ENCODE measurements around the gene GREM2. TPM values are rescaled to one million over a fixed set of nuclear protein-coding genes. Genes with fewer than 3 reads are reported as not detected.

Gene GREM2
- total RNA-seq, 1 donor from 2014 or later: not detected

GRCh38 chr1:240478536-240478935 lies 133.4 kb downstream of the GREM2 start:
- H3K36me3 Mint-ChIP-seq (ENCODE audit: low read depth): no peaks in the 10 kb centered on the region
- no peaks in the 10 kb centered on the region for H3K27me3 Mint-ChIP-seq (ENCODE audit: low read depth)
- peaks cover 4% of the 10 kb centered on the region for H3K9me3 Mint-ChIP-seq
- H3K4me3 Mint-ChIP-seq (ENCODE audit: low read depth): no peak overlapping the region
- H3K4me1 Mint-ChIP-seq (ENCODE audit: low read depth): no peaks in the 10 kb centered on the region
- no peak for DNase-seq (ENCODE audit: low spot score)
- intact Hi-C loops (cut with micrococcal nuclease): no loop called here
- no peak overlapping the region for H3K27ac Mint-ChIP-seq

GRCh38 chr1:240475832-240476231 lies 136.1 kb downstream of the GREM2 start:
- Mint-ChIP-seq H3K4me3 (ENCODE audit: low read depth) (no peak overlapping the region), H3K27me3 (ENCODE audit: low read depth) (no peaks in the 10 kb centered on the region), H3K9me3 (peaks cover 4% of the 10 kb centered on the region), H3K4me1 (ENCODE audit: low read depth) (no peaks in the 10 kb centered on the region), H3K36me3 (ENCODE audit: low read depth) (no peaks in the 10 kb centered on the region), H3K27ac (no peak overlapping the region)
- no peak for DNase-seq (ENCODE audit: low spot score)
- intact Hi-C loops (cut with micrococcal nuclease): no loop called here

- Mint-ChIP-seq H3K9me3 (peaks cover 4% of the 10 kb centered on the region), H3K4me3 (ENCODE audit: low read depth) (no peak overlapping the region), H3K27me3 (ENCODE audit: low read depth) (no peaks in the 10 kb centered on the region), H3K36me3 (ENCODE audit: low read depth) (no peaks in the 10 kb centered on the region), H3K4me1 (ENCODE audit: low read depth) (no peaks in the 10 kb centered on the region), H3K27ac (no peak overlapping the region)
- DNase-seq (ENCODE audit: low spot score): no peak
- intact Hi-C loops (cut with micrococcal nuclease): no loop called here
Measured at GRCh38 chr1:240474133-240474614, 137.8 kb downstream of the GREM2 start.

GRCh38 chr1:240468656-240469055 lies 143.3 kb downstream of the GREM2 start:
- Mint-ChIP-seq H3K4me3 (ENCODE audit: low read depth) (no peak overlapping the region), H3K9me3 (no peaks in the 10 kb centered on the region), H3K27me3 (ENCODE audit: low read depth) (no peaks in the 10 kb centered on the region), H3K27ac (no peak overlapping the region), H3K36me3 (ENCODE audit: low read depth) (no peaks in the 10 kb centered on the region), H3K4me1 (ENCODE audit: low read depth) (no peaks in the 10 kb centered on the region)
- DNase-seq (ENCODE audit: low spot score): no peak
- intact Hi-C loops (cut with micrococcal nuclease): no loop called here

- H3K9me3 Mint-ChIP-seq: no peaks in the 10 kb centered on the region
- H3K4me3 Mint-ChIP-seq (ENCODE audit: low read depth): no peak overlapping the region
- H3K4me1 Mint-ChIP-seq (ENCODE audit: low read depth): no peaks in the 10 kb centered on the region
- intact Hi-C loops (cut with micrococcal nuclease): no loop called here
- no peaks in the 10 kb centered on the region for H3K27me3 Mint-ChIP-seq (ENCODE audit: low read depth)
- H3K27ac Mint-ChIP-seq: no peak overlapping the region
- no peaks in the 10 kb centered on the region for H3K36me3 Mint-ChIP-seq (ENCODE audit: low read depth)
- no peak for DNase-seq (ENCODE audit: low spot score)
Measured at GRCh38 chr1:240467895-240468294, 144.1 kb downstream of the GREM2 start.

- no peak overlapping the region for H3K27ac Mint-ChIP-seq
- no peaks in the 10 kb centered on the region for H3K27me3 Mint-ChIP-seq (ENCODE audit: low read depth)
Measured at GRCh38 chr1:240466509-240466908, 145.4 kb downstream of the GREM2 start.

GRCh38 chr1:240465531-240465940 lies 146.4 kb downstream of the GREM2 start:
- Mint-ChIP-seq H3K9me3 (no peaks in the 10 kb centered on the region), H3K4me3 (ENCODE audit: low read depth) (no peak overlapping the region), H3K36me3 (ENCODE audit: low read depth) (no peaks in the 10 kb centered on the region), H3K4me1 (ENCODE audit: low read depth) (no peaks in the 10 kb centered on the region), H3K27me3 (ENCODE audit: low read depth) (no peaks in the 10 kb centered on the region), H3K27ac (no peak overlapping the region)
- no peak for DNase-seq (ENCODE audit: low spot score)
- intact Hi-C loops (cut with micrococcal nuclease): no loop called here

More at GRCh38 chr1:240466509-240466908, 145.4 kb downstream of the GREM2 start:
- H3K4me1 Mint-ChIP-seq (ENCODE audit: low read depth): no peaks in the 10 kb centered on the region
- DNase-seq (ENCODE audit: low spot score): no peak
- intact Hi-C loops (cut with micrococcal nuclease): no loop called here
- no peaks in the 10 kb centered on the region for H3K9me3 Mint-ChIP-seq
- H3K4me3 Mint-ChIP-seq (ENCODE audit: low read depth): no peak overlapping the region
- H3K36me3 Mint-ChIP-seq (ENCODE audit: low read depth): no peaks in the 10 kb centered on the region

- no peaks in the 10 kb centered on the region for H3K9me3 Mint-ChIP-seq
Measured at GRCh38 chr1:240464099-240464498, 147.9 kb downstream of the GREM2 start.

GRCh38 chr1:240462766-240463395 lies 149.1 kb downstream of the GREM2 start:
- H3K27me3 Mint-ChIP-seq (ENCODE audit: low read depth): no peaks in the 10 kb centered on the region
- intact Hi-C loops (cut with micrococcal nuclease): no loop called here
- H3K27ac Mint-ChIP-seq: no peak overlapping the region
- H3K4me1 Mint-ChIP-seq (ENCODE audit: low read depth): no peaks in the 10 kb centered on the region
- H3K4me3 Mint-ChIP-seq (ENCODE audit: low read depth): no peak overlapping the region
- no peaks in the 10 kb centered on the region for H3K9me3 Mint-ChIP-seq
- no peak for DNase-seq (ENCODE audit: low spot score)
- no peaks in the 10 kb centered on the region for H3K36me3 Mint-ChIP-seq (ENCODE audit: low read depth)

More at GRCh38 chr1:240464099-240464498, 147.9 kb downstream of the GREM2 start:
- H3K36me3 Mint-ChIP-seq (ENCODE audit: low read depth): no peaks in the 10 kb centered on the region
- intact Hi-C loops (cut with micrococcal nuclease): no loop called here
- no peak for DNase-seq (ENCODE audit: low spot score)
- H3K4me1 Mint-ChIP-seq (ENCODE audit: low read depth): no peaks in the 10 kb centered on the region
- no peak overlapping the region for H3K4me3 Mint-ChIP-seq (ENCODE audit: low read depth)
- no peaks in the 10 kb centered on the region for H3K27me3 Mint-ChIP-seq (ENCODE audit: low read depth)
- H3K27ac Mint-ChIP-seq: no peak overlapping the region

- Mint-ChIP-seq H3K4me1 (ENCODE audit: low read depth) (no peaks in the 10 kb centered on the region), H3K36me3 (ENCODE audit: low read depth) (no peaks in the 10 kb centered on the region), H3K27me3 (ENCODE audit: low read depth) (no peaks in the 10 kb centered on the region), H3K9me3 (no peaks in the 10 kb centered on the region), H3K4me3 (ENCODE audit: low read depth) (no peak overlapping the region), H3K27ac (no peak overlapping the region)
- DNase-seq (ENCODE audit: low spot score): no peak
- intact Hi-C loops (cut with micrococcal nuclease): no loop called here
Measured at GRCh38 chr1:240462277-240462676, 149.7 kb downstream of the GREM2 start.

- Mint-ChIP-seq H3K4me3 (ENCODE audit: low read depth) (no peak overlapping the region), H3K27ac (no peak overlapping the region), H3K36me3 (ENCODE audit: low read depth) (no peaks in the 10 kb centered on the region), H3K27me3 (ENCODE audit: low read depth) (no peaks in the 10 kb centered on the region), H3K9me3 (no peaks in the 10 kb centered on the region), H3K4me1 (ENCODE audit: low read depth) (no peaks in the 10 kb centered on the region)
- intact Hi-C loops (cut with micrococcal nuclease): no loop called here
- no peak for DNase-seq (ENCODE audit: low spot score)
Measured at GRCh38 chr1:240457203-240457602, 154.8 kb downstream of the GREM2 start.

GRCh38 chr1:240455228-240455821 lies 156.6 kb downstream of the GREM2 start:
- Mint-ChIP-seq H3K27ac (no peak overlapping the region), H3K4me3 (ENCODE audit: low read depth) (no peak overlapping the region), H3K27me3 (ENCODE audit: low read depth) (no peaks in the 10 kb centered on the region), H3K9me3 (no peaks in the 10 kb centered on the region), H3K4me1 (ENCODE audit: low read depth) (no peaks in the 10 kb centered on the region), H3K36me3 (ENCODE audit: low read depth) (no peaks in the 10 kb centered on the region)
- intact Hi-C loops (cut with micrococcal nuclease): no loop called here
- DNase-seq (ENCODE audit: low spot score): no peak

GRCh38 chr1:240445369-240445768 lies 166.6 kb downstream of the GREM2 start:
- Mint-ChIP-seq H3K4me1 (ENCODE audit: low read depth) (no peaks in the 10 kb centered on the region), H3K9me3 (no peaks in the 10 kb centered on the region), H3K27me3 (ENCODE audit: low read depth) (no peaks in the 10 kb centered on the region), H3K4me3 (ENCODE audit: low read depth) (no peak overlapping the region), H3K36me3 (ENCODE audit: low read depth) (no peaks in the 10 kb centered on the region), H3K27ac (no peak overlapping the region)
- intact Hi-C loops (cut with micrococcal nuclease): no loop called here
- no peak for DNase-seq (ENCODE audit: low spot score)
